MM.1S (cell line): ENCODE measurements around the gene FPR1.
"Not testable (repeated sequence)": the region's sequence is repeated elsewhere in the genome, so short reads cannot be mapped to it uniquely, and the experiment has no call there.

ENCODE experiments used
- EZH2 ChIP-seq: fragments of 300-600 bp; sonication (generic); optimal IDR thresholded peaks from 2 replicates; pipeline ENCODE3; 2017; ENCODE audit warnings: low read depth, mild to moderate bottlenecking, antibody characterized with exemption, low read length, mixed read lengths
- TF ChIP-seq, protein P1 (sequence below): fragments of 300-600 bp; sonication (generic); IDR thresholded peaks from 2 replicates; pipeline ENCODE4 v1.5.1; 2016; ENCODE audit warnings: antibody characterized with exemption, low read length, mixed read lengths

- TF ChIP-seq, protein P1, sequence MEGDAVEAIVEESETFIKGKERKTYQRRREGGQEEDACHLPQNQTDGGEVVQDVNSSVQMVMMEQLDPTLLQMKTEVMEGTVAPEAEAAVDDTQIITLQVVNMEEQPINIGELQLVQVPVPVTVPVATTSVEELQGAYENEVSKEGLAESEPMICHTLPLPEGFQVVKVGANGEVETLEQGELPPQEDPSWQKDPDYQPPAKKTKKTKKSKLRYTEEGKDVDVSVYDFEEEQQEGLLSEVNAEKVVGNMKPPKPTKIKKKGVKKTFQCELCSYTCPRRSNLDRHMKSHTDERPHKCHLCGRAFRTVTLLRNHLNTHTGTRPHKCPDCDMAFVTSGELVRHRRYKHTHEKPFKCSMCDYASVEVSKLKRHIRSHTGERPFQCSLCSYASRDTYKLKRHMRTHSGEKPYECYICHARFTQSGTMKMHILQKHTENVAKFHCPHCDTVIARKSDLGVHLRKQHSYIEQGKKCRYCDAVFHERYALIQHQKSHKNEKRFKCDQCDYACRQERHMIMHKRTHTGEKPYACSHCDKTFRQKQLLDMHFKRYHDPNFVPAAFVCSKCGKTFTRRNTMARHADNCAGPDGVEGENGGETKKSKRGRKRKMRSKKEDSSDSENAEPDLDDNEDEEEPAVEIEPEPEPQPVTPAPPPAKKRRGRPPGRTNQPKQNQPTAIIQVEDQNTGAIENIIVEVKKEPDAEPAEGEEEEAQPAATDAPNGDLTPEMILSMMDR = not testable (repeated sequence)
- not testable (repeated sequence) for TF ChIP-seq EZH2
These were observed 13.2 kb downstream of the FPR1 start for GRCh38 chr19:51738523-51738922.
